ENCODE measurements around the gene FILIP1L.

FILIP1L gene

DNA sequence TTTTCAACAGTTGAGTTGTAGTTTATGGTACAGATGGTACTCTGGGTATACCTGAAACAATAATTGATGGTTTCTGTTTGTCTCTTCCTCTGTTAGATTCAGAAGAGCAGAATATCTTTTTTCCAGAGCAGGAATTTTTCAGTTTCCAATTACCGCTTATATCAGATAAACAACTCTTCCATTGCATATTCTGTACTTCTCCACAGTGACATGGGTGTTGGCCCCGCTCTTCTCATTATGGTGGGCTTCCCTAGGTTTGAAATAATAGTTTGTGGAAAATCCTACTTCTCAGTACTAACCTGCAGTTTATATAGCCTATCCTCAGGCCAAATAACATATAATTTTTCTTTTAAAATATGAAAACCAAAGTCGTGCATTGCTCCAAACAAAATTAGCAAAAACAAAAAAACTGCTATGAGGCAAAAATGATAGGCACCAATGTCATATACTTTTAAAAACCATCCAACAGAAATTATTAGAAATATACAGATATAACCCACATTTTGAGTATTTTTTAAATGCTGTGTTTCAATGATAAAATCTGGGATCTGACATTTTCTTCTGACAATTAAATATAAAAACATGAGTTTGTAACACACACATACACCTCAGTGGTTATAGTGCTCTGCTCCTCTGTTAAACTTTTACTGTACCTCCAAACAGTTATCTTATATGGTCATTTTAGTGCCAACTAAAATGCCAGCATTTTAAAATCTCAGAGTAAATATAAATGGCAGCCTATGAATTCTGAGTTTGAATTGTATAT is 239.9 kb downstream of the FILIP1L start:
- Histone ChIP-seq H3K9ac (ENCODE audit: low read length) (no peak overlapping the region), H3K79me2 (ENCODE audit: low read length) (no peaks in the 10 kb centered on the region), H3K4me1 (ENCODE audit: low read length) (no peaks in the 10 kb centered on the region), H3F3A (ENCODE audit: insufficient read depth, low read length) (no peaks in the 10 kb centered on the region), H2AFZ (ENCODE audit: low read length) (no peak overlapping the region), H3K4me2 (ENCODE audit: low read depth, low read length) (no peak overlapping the region), H3K9me2 (replicated peaks; ENCODE audit: insufficient read depth, low read length) (no peaks in the 10 kb centered on the region), H4K20me1 (ENCODE audit: insufficient read depth, low read length) (no peaks in the 10 kb centered on the region), H3K27me3 (replicated peaks; ENCODE audit: insufficient read depth, low read length) (no peaks in the 10 kb centered on the region), H3K4me3 (ENCODE audit: low read length) (no peak overlapping the region), H3K9me3 (replicated peaks; ENCODE audit: insufficient read depth, low read length) (no peaks in the 10 kb centered on the region), H3K36me3 (replicated peaks; ENCODE audit: insufficient read depth, low read length) (no peaks in the 10 kb centered on the region), H3K27ac (ENCODE audit: low read length) (no peak overlapping the region)
- TF ChIP-seq EZH2 (optimal IDR thresholded peaks at IDR 0.05; ENCODE audit: low read depth, low read length) (no peak), EZH2phosphoT487 (IDR thresholded peaks at IDR 0.05; ENCODE audit: low read length) (no peak)
- TF ChIP-seq, protein P1, sequence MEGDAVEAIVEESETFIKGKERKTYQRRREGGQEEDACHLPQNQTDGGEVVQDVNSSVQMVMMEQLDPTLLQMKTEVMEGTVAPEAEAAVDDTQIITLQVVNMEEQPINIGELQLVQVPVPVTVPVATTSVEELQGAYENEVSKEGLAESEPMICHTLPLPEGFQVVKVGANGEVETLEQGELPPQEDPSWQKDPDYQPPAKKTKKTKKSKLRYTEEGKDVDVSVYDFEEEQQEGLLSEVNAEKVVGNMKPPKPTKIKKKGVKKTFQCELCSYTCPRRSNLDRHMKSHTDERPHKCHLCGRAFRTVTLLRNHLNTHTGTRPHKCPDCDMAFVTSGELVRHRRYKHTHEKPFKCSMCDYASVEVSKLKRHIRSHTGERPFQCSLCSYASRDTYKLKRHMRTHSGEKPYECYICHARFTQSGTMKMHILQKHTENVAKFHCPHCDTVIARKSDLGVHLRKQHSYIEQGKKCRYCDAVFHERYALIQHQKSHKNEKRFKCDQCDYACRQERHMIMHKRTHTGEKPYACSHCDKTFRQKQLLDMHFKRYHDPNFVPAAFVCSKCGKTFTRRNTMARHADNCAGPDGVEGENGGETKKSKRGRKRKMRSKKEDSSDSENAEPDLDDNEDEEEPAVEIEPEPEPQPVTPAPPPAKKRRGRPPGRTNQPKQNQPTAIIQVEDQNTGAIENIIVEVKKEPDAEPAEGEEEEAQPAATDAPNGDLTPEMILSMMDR (IDR thresholded peaks at IDR 0.05; ENCODE audit: low read length): no peak
- no peak for DNase-seq

- Histone ChIP-seq H3K79me2 (ENCODE audit: low read length) (no peaks in the 10 kb centered on the region), H3F3A (ENCODE audit: insufficient read depth, low read length) (no peaks in the 10 kb centered on the region), H3K9me3 (replicated peaks; ENCODE audit: insufficient read depth, low read length) (no peaks in the 10 kb centered on the region), H3K4me1 (ENCODE audit: low read length) (no peaks in the 10 kb centered on the region), H3K9ac (ENCODE audit: low read length) (no peak overlapping the region), H3K36me3 (replicated peaks; ENCODE audit: insufficient read depth, low read length) (no peaks in the 10 kb centered on the region), H3K9me2 (replicated peaks; ENCODE audit: insufficient read depth, low read length) (no peaks in the 10 kb centered on the region), H4K20me1 (ENCODE audit: insufficient read depth, low read length) (no peaks in the 10 kb centered on the region), H3K27ac (ENCODE audit: low read length) (no peak overlapping the region), H3K4me3 (ENCODE audit: low read length) (no peak overlapping the region), H3K4me2 (ENCODE audit: low read depth, low read length) (no peak overlapping the region), H3K27me3 (replicated peaks; ENCODE audit: insufficient read depth, low read length) (no peaks in the 10 kb centered on the region), H2AFZ (ENCODE audit: low read length) (no peak overlapping the region)
- TF ChIP-seq EZH2phosphoT487 (IDR thresholded peaks at IDR 0.05; ENCODE audit: low read length) (no peak), EZH2 (optimal IDR thresholded peaks at IDR 0.05; ENCODE audit: low read depth, low read length) (no peak)
- TF ChIP-seq, protein P1 (IDR thresholded peaks at IDR 0.05; ENCODE audit: low read length): no peak
- DNase-seq: no peak
Observed at GRCh38 chr3:99873269-99874102, 240.8 kb downstream of the FILIP1L start.

GRCh38 chr3:99872923-99873254 is 241.4 kb downstream of the FILIP1L start:
- no peaks in the 10 kb centered on the region for H3K4me1 ChIP-seq (ENCODE audit: low read length)
- no peaks in the 10 kb centered on the region for H3K79me2 ChIP-seq (ENCODE audit: low read length)
- no peaks in the 10 kb centered on the region for H3K27me3 ChIP-seq (replicated peaks; ENCODE audit: insufficient read depth, low read length)
- H3K27ac ChIP-seq (ENCODE audit: low read length): no peak overlapping the region
- no peaks in the 10 kb centered on the region for H3K36me3 ChIP-seq (replicated peaks; ENCODE audit: insufficient read depth, low read length)
- no peak overlapping the region for H3K4me3 ChIP-seq (ENCODE audit: low read length)
- no peaks in the 10 kb centered on the region for H3F3A ChIP-seq (ENCODE audit: insufficient read depth, low read length)
- DNase-seq: no peak
- H3K4me2 ChIP-seq (ENCODE audit: low read depth, low read length): no peak overlapping the region
- H4K20me1 ChIP-seq (ENCODE audit: insufficient read depth, low read length): no peaks in the 10 kb centered on the region
- H3K9me2 ChIP-seq (replicated peaks; ENCODE audit: insufficient read depth, low read length): no peaks in the 10 kb centered on the region
- no peak overlapping the region for H2AFZ ChIP-seq (ENCODE audit: low read length)
- H3K9me3 ChIP-seq (replicated peaks; ENCODE audit: insufficient read depth, low read length): no peaks in the 10 kb centered on the region
- TF ChIP-seq, protein P1 (IDR thresholded peaks at IDR 0.05; ENCODE audit: low read length): no peak
- TF ChIP-seq EZH2 (optimal IDR thresholded peaks at IDR 0.05; ENCODE audit: low read depth, low read length) (no peak), EZH2phosphoT487 (IDR thresholded peaks at IDR 0.05; ENCODE audit: low read length) (no peak)
- no peak overlapping the region for H3K9ac ChIP-seq (ENCODE audit: low read length)

All from MM.1S (cell line).